KMS-11 (cell line): ENCODE data around the gene ST6GALNAC5.

Source experiments
- H2AFZ ChIP-seq: fragments of 200-600 bp; sonication (generic); 2 replicates; pipeline ENCODE4 v1.6.1; 2016; ENCODE audit warnings: antibody characterized with exemption, mixed run types, low read depth
- H3K27ac ChIP-seq: fragments of 200-600 bp; sonication (generic); 2 replicates; pipeline ENCODE4 v1.6.1; 2016; ENCODE audit warnings: mild to moderate bottlenecking, mixed run types
- H3K27me3 ChIP-seq: fragments of 200-600 bp; sonication (generic); 2 replicates; pipeline ENCODE4 v1.6.1; 2017; ENCODE audit warnings: mild to moderate bottlenecking, low read depth, mixed run types, moderate library complexity; ENCODE audit not compliant: insufficient read depth
- H3K36me3 ChIP-seq: fragments of 200-600 bp; sonication (generic); 2 replicates; pipeline ENCODE4 v1.6.1; 2017; ENCODE audit warnings: mild to moderate bottlenecking, mixed run types; ENCODE audit not compliant: insufficient read depth
- H3K4me1 ChIP-seq: fragments of 200-600 bp; sonication (generic); 2 replicates; pipeline ENCODE4 v1.6.1; 2016; ENCODE audit warnings: mild to moderate bottlenecking, low read depth, mixed run types; ENCODE audit not compliant: poor library complexity, severe bottlenecking
- H3K4me2 ChIP-seq: fragments of 200-600 bp; sonication (generic); 2 replicates; pipeline ENCODE4 v1.7.0; 2016; ENCODE audit warnings: mild to moderate bottlenecking, mixed run types
- H3K4me3 ChIP-seq: fragments of 200-600 bp; sonication (generic); IDR thresholded peaks from 2 replicates; pipeline ENCODE4 v1.6.1; 2017; ENCODE audit warnings: low read depth, low read length, mixed read lengths; ENCODE audit not compliant: insufficient read depth
- H3K79me2 ChIP-seq: fragments of 200-600 bp; sonication (generic); 2 replicates; pipeline ENCODE4 v1.6.1; 2016; ENCODE audit warnings: low read depth, mixed run types; ENCODE audit not compliant: insufficient read depth
- H3K9ac ChIP-seq: fragments of 200-600 bp; sonication (generic); 2 replicates; pipeline ENCODE4 v1.6.1; 2016; ENCODE audit warnings: mild to moderate bottlenecking, mixed run types
- H4K20me1 ChIP-seq: fragments of 200-600 bp; sonication (generic); 2 replicates; pipeline ENCODE4 v1.6.1; 2016; ENCODE audit warnings: mild to moderate bottlenecking, mixed run types; ENCODE audit not compliant: insufficient read depth
- TF ChIP-seq, protein P1 (sequence below): fragments of 200-600 bp; sonication (generic); conservative IDR thresholded peaks from 2 replicates; pipeline ENCODE4 v1.6.1; 2017; ENCODE audit warnings: low read depth, mild to moderate bottlenecking, antibody characterized with exemption, low read length, moderate library complexity, mixed read lengths

Gene ST6GALNAC5

GRCh38 chr1:76833151-76833550, 34.1 kb upstream of the ST6GALNAC5 start:
- no peaks in the 10 kb centered on the region for H3K4me1 ChIP-seq
- H3K9ac ChIP-seq, result no peak overlapping the region
- H3K27ac ChIP-seq, result no peak overlapping the region
- H3K4me2 ChIP-seq, result no peak overlapping the region
- H3K36me3 ChIP-seq, result no peaks in the 10 kb centered on the region
- H2AFZ ChIP-seq, result no peak overlapping the region
- TF ChIP-seq, protein P1, sequence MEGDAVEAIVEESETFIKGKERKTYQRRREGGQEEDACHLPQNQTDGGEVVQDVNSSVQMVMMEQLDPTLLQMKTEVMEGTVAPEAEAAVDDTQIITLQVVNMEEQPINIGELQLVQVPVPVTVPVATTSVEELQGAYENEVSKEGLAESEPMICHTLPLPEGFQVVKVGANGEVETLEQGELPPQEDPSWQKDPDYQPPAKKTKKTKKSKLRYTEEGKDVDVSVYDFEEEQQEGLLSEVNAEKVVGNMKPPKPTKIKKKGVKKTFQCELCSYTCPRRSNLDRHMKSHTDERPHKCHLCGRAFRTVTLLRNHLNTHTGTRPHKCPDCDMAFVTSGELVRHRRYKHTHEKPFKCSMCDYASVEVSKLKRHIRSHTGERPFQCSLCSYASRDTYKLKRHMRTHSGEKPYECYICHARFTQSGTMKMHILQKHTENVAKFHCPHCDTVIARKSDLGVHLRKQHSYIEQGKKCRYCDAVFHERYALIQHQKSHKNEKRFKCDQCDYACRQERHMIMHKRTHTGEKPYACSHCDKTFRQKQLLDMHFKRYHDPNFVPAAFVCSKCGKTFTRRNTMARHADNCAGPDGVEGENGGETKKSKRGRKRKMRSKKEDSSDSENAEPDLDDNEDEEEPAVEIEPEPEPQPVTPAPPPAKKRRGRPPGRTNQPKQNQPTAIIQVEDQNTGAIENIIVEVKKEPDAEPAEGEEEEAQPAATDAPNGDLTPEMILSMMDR, result no peak
- no peaks in the 10 kb centered on the region for H4K20me1 ChIP-seq
- no peak overlapping the region for H3K4me3 ChIP-seq
- H3K79me2 ChIP-seq, result no peaks in the 10 kb centered on the region
- no peaks in the 10 kb centered on the region for H3K27me3 ChIP-seq

DNA sequence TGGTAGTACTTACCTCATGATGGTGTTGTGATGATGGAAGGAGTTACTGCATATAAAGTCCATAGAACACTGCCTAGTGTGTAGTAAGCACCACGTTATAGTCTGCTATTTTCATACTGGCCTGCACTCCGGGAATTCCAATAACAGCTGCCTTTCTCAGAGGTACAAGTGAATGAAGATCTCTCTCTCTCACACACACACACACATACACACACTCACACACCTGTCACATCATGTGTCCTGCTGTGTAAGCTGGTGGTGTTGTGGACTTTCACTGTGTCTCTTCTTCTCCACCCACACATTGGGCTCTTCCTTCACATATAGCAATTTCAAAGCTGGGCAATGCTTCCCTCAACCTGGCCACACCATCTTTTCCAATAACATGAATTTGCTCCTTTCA, 33.4 kb upstream of the ST6GALNAC5 start:
- no peak overlapping the region for H3K4me2 ChIP-seq
- TF ChIP-seq, protein P1, result no peak
- H3K79me2 ChIP-seq, result no peaks in the 10 kb centered on the region
- H3K4me1 ChIP-seq, result no peaks in the 10 kb centered on the region
- no peaks in the 10 kb centered on the region for H4K20me1 ChIP-seq
- no peak overlapping the region for H3K9ac ChIP-seq
- H3K27ac ChIP-seq, result no peak overlapping the region
- no peaks in the 10 kb centered on the region for H3K27me3 ChIP-seq
- H3K36me3 ChIP-seq, result no peaks in the 10 kb centered on the region
- H2AFZ ChIP-seq, result no peak overlapping the region
- H3K4me3 ChIP-seq, result no peak overlapping the region

- Histone ChIP-seq H2AFZ (no peak overlapping the region), H3K4me1 (no peaks in the 10 kb centered on the region), H3K4me3 (no peak overlapping the region), H4K20me1 (no peaks in the 10 kb centered on the region), H3K27ac (no peak overlapping the region), H3K9ac (no peak overlapping the region), H3K36me3 (no peaks in the 10 kb centered on the region), H3K27me3 (no peaks in the 10 kb centered on the region), H3K79me2 (no peaks in the 10 kb centered on the region), H3K4me2 (no peak overlapping the region)
- TF ChIP-seq, protein P1, result no peak
Measured at GRCh38 chr1:76835203-76835602, 32.1 kb upstream of the ST6GALNAC5 start.

DNA sequence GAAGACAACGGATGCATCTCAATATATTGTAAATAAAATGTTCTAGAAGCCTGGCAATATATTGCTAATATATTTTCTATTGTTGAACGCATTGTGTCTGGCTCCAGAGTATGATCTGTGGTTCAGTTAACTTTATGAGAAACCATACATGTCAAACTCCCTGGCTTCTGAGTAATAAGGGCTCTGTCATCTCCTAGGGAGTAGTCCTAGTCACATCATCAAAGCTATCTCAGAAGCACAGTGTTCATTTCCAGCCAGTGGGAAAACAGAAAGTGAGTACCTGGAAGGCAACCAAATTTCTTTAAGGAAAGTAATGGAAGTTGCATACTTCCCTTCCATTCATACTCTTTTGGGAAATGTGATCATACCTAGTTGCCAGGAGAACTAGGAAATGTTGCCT, 27.0 kb upstream of the ST6GALNAC5 start:
- no peak overlapping the region for H3K4me3 ChIP-seq
- no peaks in the 10 kb centered on the region for H3K36me3 ChIP-seq
- H2AFZ ChIP-seq, result no peak overlapping the region
- no peak overlapping the region for H3K9ac ChIP-seq
- no peak overlapping the region for H3K27ac ChIP-seq
- no peak overlapping the region for H3K4me2 ChIP-seq
- H3K27me3 ChIP-seq, result no peaks in the 10 kb centered on the region
- H3K4me1 ChIP-seq, result no peaks in the 10 kb centered on the region
- TF ChIP-seq, protein P1, result no peak
- no peaks in the 10 kb centered on the region for H4K20me1 ChIP-seq
- H3K79me2 ChIP-seq, result no peaks in the 10 kb centered on the region

DNA sequence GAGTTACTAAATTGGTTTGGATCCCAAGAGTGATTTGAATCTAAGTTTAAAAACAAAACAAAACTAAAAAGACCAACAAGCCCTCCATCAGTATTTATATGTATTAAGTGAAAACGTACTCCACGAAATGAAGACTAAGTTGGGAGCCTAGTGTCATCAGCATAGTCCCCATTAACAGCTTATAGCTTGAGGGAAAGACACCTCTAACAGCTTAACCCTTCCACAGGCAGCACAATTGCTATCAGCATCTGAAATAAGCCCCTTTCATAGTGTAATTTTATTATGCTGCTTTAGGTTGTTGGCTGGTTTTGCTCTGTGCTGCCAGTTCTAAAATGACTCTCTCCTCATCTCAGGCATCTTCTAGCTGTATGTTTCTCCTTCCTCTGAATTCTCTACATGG, 25.8 kb upstream of the ST6GALNAC5 start:
- H3K27me3 ChIP-seq, result no peaks in the 10 kb centered on the region
- H3K4me2 ChIP-seq, result no peak overlapping the region
- H3K36me3 ChIP-seq, result no peaks in the 10 kb centered on the region
- H3K27ac ChIP-seq, result no peak overlapping the region
- no peaks in the 10 kb centered on the region for H4K20me1 ChIP-seq
- TF ChIP-seq, protein P1, result no peak
- H3K4me3 ChIP-seq, result no peak overlapping the region
- no peak overlapping the region for H3K9ac ChIP-seq
- H3K79me2 ChIP-seq, result no peaks in the 10 kb centered on the region
- no peaks in the 10 kb centered on the region for H3K4me1 ChIP-seq
- H2AFZ ChIP-seq, result no peak overlapping the region
